ENCODE data around the gene SOX6.

SOX6 gene

GRCh38 chr11:15920856-15921629 lies 435.3 kb downstream of the SOX6 start:
- FAIRE-seq: no peak

GRCh38 chr11:15918674-15919073 lies 437.7 kb downstream of the SOX6 start:
- FAIRE-seq: no peak

GRCh38 chr11:15918212-15918611 lies 438.1 kb downstream of the SOX6 start:
- FAIRE-seq: no peak

Data from endometrium (tissue), 2 donors.